HG03108 (cell line): ENCODE data around the gene XPO4.

Source experiments
- ATAC-seq: cut with Tn5 transposase; IDR thresholded peaks from one replicate; pipeline ENCODE4 v1.9.1; 2021; ENCODE audit warnings: moderate library complexity; ENCODE audit not compliant: unreplicated experiment

The XPO4 gene

DNA sequence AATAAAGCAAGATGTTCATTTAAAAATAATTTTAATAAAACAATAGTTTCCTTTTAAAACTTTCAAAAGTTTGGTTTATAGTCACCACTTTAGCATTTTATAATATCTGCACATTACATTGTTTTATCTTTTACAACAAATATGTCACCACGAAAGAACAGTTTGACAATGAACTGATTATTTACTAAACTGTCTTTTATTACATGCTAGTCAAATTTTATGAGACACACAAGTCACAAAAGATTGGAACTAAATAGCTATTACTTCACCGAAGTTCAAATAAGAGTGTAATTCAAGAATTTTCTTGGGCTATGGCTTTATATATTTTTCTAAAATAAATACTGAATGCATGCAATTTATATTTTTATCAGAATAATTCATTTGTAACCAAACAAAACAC lies 71.3 kb downstream of the XPO4 start:
- ATAC-seq, result no peak

DNA sequence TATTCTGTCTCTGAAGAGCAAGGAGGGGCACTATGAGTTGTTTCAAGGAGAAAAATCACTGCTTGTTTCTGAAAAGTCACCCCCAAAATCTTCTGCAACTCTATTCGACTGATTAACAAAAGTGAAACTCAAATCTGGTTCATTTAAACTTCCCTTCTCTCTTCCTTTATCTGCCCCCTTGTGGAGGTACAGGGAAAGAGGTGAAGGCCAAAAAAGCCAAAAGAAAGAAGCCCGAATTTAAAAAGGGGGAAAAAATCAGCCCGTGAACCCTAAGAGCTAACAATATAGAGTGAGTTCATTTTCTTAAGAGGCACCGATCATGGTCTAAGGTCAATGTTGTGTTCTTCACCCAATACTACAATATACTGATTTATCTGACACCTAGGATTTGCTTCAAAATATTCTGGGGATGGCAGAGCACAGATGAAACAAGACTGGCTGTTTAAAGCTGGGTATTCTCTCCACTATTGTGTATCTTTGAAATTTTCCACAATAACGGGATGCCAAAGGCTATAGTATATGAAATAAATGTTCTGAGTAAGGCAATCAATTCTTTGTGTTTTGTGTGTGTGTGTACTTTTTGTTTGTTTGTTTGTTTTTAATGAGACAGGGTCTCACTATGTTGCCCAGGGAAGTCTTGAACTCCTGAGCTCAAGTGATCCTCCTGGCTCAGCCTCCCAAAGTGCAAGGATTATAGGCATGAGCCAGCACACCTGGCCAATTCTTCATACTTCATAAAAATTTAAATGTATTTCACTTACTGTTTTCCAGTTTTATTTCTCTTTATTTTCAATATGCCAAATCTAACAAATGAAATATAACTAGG lies 73.8 kb downstream of the XPO4 start:
- ATAC-seq, result no peak

DNA sequence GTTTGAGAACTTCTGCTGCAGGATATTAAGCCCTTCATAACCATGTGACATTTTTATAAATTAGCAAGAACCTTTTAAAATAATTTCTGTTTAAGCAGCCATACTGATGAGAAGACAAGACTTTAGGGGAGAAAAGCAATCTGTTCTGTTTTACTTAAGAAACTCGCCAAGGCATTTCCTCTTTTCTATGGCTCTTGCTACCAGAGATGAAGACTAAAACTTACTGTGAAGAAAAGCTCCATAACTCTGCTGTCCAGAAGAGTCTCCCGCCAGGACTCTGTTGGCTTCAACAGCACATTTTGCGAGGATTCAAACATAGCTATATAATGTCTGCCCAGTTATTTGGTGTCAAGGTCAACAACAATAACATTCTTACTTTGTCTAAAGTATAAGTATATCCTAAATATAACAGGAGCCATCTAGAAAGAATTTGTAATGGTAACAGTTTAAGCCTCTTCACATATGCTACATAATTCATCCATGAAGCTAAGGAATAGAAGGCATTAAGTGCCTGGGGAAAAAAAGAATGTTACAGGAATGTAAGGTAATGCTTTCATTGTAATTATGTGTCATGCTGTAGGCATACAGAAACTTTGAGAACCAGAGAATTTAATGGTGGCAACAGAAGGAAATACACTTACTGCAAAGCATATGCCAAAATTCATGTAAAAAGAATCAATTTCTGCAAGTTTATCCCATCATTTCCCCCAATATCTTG lies 75.5 kb downstream of the XPO4 start:
- ATAC-seq, result no peak

DNA sequence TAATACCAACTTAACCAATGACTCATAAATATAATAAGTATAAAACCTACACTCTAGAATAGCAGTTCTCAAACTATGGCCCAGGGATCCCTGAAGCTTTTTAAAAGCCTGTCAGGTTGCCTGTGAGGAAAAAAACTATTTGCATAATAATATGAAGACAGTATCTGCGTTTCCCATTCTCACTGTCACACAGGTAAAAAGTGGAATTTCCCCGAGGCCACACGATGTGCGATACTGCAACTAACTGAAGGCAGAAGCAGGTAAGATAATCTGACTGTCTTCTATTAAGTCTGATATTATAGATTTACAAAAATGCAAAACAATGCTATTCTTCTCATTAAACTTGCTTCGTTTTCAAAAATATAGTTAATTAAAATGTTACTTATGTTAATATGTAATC lies 76.2 kb downstream of the XPO4 start:
- ATAC-seq, result no peak

DNA sequence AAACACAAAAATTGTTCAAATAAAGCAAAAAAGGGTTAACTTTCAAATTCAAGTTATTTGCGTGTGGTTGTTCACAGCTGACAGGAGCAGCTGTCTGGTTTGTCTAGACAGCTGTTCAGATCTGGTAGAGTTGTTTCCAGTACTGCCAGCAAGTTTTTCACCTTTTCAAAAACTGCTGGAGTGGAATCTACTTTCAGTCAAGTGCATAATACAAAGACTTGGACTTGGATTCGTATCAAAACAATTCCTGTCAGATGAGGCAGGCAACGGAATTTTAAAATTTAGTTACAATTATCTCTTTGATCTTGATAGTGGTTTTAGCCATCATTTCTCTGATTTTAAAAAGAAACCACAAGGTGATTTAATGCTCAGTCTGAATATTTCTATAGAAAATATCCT lies 77.1 kb downstream of the XPO4 start:
- ATAC-seq, result no peak

DNA sequence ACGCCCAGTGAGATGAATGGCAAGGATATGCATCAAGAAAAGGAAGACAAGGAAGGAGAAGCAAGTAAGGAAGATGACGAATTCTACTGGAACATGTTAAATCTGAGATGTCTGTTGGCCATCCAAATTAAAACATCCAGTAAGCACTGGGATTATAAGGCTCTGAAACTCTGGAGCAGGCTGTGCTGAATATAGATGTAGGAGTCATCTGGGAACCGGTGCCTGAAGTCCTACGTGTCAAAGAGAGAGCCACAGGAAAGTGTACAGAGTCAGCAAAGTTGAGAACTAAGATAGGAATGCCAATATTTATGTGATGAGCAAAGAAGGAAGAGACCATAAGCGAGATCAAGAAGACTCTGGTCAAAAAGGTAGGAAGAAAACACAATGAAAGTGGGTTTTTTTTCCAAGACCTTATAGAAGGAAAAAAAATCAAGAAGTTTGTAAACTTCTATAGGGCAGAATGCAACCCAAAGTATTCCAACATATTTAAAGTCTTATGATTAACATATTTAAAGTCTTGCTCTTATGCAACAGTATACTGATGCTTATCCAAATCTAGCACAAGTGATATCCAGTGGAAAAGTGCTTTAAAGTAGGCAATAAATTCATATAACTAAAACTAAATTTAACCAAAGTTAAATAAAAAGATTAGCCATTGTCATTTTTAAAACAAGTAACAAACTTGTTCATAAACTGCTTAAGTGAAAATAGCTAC lies 77.6 kb downstream of the XPO4 start:
- no peak for ATAC-seq

DNA sequence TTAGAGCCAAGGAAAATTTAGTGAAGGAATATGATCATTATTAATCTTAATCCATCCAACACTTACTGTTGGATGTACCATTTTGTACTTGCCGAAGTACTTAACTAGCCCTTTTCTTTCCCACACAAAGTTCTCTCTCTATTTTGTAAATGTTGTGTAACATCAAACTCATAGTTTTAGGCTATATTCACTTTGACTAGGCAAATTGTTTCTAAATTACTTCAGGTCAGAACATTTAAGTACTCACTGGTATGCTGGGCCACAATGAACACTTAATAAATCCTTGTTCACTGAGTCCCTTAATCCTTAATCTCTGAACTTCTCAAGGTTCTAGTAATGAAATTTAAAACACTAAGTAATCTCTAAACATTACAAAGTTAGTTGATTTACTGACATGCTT lies 79.5 kb downstream of the XPO4 start:
- no peak for ATAC-seq

DNA sequence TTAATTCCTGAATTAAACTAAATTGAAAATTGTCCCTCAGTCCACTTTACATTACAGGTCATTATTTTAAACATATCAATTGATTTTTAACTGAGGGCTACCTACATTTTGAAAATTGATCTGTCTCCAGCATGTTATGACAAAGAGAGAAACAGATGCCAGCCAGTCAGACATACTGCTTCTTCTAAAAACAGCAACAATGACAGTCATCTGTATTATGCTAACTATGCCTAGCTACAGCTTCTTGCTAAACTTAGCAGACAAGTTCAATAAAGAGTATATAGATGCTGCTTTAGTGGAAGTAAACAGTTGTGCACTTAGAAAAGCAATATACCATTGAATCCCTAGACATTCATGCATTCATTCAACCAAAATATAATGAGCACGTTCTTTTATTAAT lies 80.1 kb downstream of the XPO4 start:
- no peak for ATAC-seq

DNA sequence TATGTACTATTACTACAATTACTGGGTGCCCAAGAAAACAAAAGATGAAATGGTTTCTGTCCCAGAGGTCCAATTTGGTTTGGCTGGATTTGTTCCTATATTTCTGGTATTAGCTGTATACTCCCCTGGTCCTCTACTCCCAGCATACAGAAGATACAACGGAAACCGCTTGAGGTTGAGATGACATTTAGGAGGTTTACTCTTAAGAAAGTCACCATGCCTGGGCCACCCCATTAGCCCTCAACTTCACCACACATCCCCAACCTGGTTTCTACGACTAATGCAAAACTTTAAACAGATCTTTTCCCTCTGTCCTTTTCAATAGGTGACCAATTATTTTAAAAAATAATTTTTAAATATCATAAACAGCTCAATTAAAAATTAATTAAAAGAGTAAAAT lies 82.8 kb downstream of the XPO4 start:
- no peak for ATAC-seq

DNA sequence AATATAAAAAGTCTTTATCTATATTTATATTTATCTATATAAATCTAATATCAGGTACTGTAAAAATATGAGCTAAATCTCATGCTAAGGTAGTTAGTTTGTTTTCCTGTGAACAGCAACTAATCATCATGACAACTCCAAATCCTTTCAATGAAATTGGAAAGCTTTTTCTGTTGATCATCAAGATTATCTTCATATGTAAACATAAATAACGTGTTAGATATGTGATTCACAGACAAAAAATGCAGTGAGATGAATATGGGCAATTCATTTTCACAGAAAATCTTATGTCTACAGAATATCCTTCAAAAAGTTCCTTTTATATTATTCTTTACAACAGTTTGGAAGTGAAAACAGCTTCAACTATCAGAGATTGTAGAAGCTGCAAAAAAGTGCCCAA lies 87.1 kb downstream of the XPO4 start:
- ATAC-seq, result no peak

DNA sequence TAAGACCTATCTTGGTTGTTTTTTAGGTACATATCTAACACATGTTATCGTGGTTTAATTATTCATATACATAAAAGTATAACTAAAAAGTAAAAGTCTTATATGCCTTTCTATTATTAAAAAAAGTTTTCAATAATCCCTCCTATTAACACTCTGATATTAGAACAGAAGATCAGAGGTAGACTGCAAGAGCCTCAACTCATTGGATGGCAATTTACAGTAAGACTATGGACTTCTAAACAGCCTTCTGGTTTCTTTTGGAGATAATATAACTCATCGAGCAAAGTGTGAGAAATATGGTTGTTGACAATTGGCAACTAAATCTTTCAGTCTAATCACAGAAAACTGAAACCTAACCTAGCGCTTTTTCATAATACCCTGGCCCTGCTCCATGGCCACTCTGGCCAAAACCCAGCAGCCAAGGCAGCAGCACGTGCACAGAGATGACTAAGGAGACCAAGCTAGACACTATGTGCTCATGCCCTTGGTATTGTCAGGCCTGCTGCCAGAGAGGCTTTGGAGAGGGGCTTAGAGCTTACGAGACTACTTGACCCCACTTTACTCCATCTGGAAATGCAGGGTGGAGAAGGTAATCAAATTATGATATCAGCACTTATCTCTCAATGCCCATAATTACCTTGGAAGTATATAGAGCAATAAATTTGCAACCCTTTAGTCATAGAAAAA lies 88.2 kb downstream of the XPO4 start:
- no peak for ATAC-seq

DNA sequence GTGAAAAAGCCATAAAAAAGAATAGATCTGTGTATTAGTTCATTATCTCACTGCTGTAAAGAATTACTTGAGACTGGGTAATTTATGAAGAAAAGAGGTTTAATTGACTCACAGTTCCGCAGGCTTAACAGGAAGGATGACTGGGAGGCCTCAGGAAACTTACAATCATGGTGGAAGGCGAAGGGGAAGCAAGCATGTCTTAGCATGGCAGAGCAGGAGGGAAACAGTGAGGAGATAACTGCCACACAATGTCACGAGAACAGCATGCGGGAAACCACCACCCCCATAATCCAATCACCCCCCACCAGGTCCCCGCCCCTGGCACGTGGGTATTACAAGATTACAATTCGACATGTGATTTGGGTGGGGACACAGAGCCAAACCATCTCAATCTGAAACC lies 89.7 kb downstream of the XPO4 start:
- ATAC-seq, result no peak

DNA sequence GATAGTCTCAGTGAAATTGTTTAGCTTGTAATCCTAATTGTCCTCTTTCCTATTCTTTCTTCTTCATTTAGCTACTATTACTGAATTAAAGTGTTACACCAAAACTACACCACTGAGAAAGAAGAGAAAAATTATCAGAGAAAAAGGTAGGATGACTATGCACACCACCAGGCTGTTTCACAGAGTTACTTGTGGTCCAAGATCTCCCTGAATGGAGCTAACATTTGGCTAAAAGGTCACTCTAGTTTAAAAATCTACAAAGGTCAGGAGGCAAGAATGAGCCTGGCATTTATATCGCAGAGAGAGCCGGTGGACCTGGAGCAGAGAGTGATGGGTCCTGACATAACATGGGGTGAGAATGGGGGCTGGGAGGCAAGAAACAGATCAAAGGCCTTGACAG lies 91.7 kb downstream of the XPO4 start:
- ATAC-seq, result no peak

DNA sequence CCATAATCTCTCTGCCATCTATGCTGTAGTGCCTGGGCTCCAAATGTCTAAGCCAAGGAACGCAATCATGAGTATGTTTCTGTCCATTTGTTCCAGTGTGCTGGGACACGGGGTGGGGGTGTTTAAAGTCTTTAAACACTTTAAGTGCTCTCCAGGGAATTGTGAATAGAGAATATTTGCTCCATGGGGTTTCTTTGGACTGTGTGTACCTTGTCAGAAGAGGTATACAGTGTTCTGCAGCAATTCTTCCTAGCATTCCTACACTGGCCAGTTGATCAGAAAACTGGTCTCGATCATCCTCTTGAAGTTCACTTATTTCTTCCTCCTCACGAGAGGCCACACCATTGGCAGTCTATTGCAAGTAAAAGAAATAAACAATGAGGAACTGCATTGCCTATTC lies 93.7 kb downstream of the XPO4 start:
- no peak for ATAC-seq

DNA sequence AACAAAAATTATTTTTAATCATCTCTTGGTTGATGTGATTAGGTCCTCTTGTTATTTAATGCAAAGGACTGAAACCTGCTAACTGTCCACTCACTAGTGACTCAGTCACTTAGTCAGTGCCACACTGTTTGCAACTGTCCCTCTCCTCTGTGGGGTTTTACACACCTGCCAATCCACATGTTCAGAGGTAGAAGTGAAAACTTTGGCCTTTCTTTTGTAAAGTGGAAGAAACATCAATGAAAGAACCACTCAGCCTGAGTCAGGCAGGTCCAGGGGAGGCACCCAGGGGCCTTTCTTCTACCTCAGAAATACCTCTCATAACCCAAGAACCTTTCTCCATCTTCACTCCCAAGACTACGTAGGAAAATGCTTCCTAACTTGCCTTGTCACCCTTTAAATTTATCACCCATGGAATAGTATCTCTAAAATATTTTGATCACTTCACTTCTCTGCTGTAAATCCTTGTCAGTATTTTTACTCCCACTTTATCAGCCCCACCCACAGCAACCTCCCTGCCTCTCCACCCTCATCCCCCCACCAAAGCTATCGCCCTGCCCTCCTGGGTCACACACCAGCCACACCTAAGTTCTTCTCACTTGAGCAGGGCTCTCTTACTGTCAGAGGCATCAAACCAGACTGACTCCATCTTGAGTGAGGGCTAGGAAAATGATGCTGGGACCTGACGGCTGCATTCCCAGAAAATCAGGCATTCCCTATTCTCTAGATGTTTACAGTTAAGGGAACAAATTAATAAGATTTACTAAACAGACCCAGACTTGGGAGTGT lies 99.2 kb downstream of the XPO4 start:
- no peak for ATAC-seq

DNA sequence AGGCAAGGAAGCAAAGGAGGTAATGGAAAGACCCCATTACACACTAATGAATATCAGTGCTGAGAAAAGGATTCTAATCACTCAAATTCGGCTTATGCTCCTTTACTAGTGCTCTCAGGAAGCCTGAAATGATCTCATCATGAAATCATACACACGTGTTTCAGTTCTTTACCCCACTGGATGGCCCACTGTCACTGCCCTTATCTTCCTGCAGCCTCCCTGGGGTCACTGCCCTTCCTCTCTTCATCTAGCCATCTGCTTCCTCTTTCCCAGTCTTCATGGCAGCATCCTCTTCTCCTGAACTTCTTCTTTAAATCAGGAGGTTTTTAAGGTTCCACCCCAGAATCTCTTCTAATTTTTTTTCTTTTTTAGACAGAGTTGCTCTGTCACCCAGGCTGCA lies 100.8 kb downstream of the XPO4 start:
- ATAC-seq, result no peak

DNA sequence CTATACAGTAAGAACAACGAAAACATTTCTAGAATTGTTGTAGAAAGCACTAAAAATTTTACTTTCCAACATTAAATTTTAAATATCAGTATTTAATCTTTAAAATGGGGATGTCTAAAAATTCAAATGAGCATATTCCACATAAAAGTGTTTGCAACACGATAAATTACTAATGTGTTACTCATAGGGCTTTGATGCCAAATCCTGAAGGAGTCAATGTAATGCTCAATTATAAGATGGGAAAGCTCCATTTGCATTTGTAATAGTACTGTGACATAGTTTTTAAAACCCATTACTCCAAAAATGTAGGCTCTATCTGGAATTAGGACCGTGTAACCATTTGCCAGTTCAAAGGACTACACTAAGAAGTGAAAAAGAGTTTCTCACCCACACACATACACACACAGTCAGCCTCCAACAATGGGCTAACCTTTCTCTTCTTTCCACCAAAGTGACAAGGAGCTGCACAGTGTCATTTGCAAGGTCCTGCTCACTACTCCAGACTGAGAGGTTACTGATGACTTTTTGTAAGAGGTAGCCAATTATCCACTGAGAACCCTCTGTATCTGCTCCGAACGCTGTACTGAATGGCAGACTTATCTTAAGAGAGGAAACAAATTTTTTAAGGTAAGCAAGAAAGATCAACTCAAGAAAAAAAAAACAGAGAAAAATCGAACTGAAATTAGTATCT lies 102.7 kb downstream of the XPO4 start:
- no peak for ATAC-seq

DNA sequence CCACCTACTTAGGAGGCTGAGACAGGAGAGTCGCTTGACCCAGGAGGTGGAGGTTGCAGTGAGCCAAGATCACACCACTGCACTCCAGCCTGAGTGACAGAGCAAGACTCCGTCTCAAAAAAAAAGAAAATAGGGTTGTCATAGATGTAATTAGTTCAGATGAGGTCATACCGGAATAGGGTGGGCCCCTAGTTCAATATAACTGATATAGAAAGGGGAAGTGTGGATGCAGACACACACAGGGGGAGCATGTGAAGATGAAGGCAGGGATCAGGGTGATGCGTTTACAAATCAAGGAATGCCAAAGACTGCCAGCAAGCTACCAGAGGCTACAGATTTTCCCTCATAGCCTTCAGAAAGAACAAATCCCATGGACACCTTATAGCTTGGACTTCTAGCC lies 104.5 kb downstream of the XPO4 start:
- no peak for ATAC-seq

DNA sequence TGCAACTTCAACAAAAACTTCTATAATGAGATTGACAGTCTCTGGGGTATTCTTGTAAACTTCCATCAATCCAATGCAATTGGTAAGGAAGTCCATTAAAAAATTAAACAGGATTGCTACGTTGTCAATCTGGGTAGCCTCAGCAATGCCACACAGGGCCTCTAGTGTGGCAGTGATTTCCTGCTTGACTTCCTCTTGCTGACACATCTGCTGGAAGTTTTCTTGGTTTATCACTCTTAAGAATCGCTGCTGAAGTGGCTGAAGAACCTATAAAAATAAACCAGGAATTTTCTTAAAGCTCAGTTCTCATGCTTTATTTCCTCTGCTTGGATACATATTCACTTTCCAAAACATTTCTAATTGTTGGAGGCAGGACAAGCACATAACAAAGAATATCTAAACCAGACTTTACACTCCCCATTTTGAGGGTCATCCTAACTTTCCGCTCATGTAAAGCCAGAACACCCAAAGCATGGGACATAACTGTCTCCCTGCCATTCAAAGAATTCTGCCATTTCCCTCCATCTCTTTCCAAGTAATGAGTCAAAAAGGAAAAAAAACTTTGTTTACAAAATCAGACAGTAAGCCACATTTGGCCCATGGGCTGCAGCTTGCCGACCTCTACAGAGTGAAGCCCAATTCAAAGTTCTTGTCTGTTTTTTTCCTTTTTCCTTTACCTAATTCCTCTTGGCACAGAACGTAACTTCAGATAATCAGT lies 105.6 kb downstream of the XPO4 start:
- no peak for ATAC-seq
